Caco-2 (cell line): ENCODE data around the gene SENP7. TPM values are rescaled to one million over a fixed set of nuclear protein-coding genes. Genes with fewer than 3 reads are reported as not detected.
A peak's percentile ranks its signal among the peaks of the same experiment; 100 is the strongest.
"Not testable (repeated sequence)": the region's sequence is repeated elsewhere in the genome, so short reads cannot be mapped to it uniquely, and the experiment has no call there.

Experiments used
- BruUV-seq: library from RNA; stranded (reverse); fragments of 400-500 nt; replicated peaks from 2 replicates; lab custom pipeline; 2021; lab: Mats Ljungman, UMichigan
- CTCF ChIA-PET: fragments of 300-600 bp; sonication (Branson Sonifier 250); formaldehyde crosslinking; loops from one replicate; lab custom pipeline; 2022; ENCODE audit warnings: antibody characterized with exemption; lab: Charles Lee
- POLR2A ChIA-PET: fragments of 300-600 bp; sonication (Branson Sonifier 250); formaldehyde crosslinking; loops from one replicate; lab custom pipeline; 2022; ENCODE audit warnings: antibody characterized with exemption; lab: Charles Lee
- DNase-seq, 2 experiments: peaks; one replicate each; pipeline versions ENCODE4 v3.0.0 to v3.0.0-alpha.2; 2020 to 2022
- H3K27me3 ChIP-seq: replicated peaks from 2 replicates; pipeline ENCODE4 v1.6.0; 2011; ENCODE audit warnings: low read length; ENCODE audit not compliant: control insufficient read depth, insufficient read depth
- H3K36me3 ChIP-seq: 2 replicates; pipeline ENCODE4 v1.5.1; 2011; ENCODE audit warnings: low read length; ENCODE audit not compliant: control insufficient read depth, insufficient read depth
- H3K4me1 ChIP-seq: fragments of 250-450 bp; sonication (Bioruptor Pico); 2 replicates; pipeline ENCODE4 v1.5.1; 2020; ENCODE audit warnings: mild to moderate bottlenecking
- H3K4me3 ChIP-seq: 2 replicates; pipeline ENCODE4 v1.5.1; 2011; ENCODE audit warnings: low read depth, mild to moderate bottlenecking, control low read depth, low read length
- H3K9me3 ChIP-seq: fragments of 250-450 bp; sonication (Bioruptor Pico); 2 replicates; pipeline ENCODE4 v1.5.1; 2020; ENCODE audit warnings: mild to moderate bottlenecking, moderate library complexity
- H3K27ac Mint-ChIP-seq: one replicate; pipeline ENCODE4 v1.8.0; 2022; ENCODE audit warnings: mixed read lengths; ENCODE audit not compliant: unreplicated experiment
- H3K27me3 Mint-ChIP-seq: one replicate; pipeline ENCODE4 v1.8.0; 2022; ENCODE audit warnings: mixed read lengths; ENCODE audit not compliant: insufficient read depth, unreplicated experiment
- H3K36me3 Mint-ChIP-seq: one replicate; pipeline ENCODE4 v1.8.0; 2022; ENCODE audit warnings: mild to moderate bottlenecking, mixed read lengths; ENCODE audit not compliant: insufficient read depth, unreplicated experiment
- H3K4me1 Mint-ChIP-seq: one replicate; pipeline ENCODE4 v1.8.0; 2022; ENCODE audit warnings: low read depth, mixed read lengths; ENCODE audit not compliant: unreplicated experiment
- H3K4me3 Mint-ChIP-seq: one replicate; pipeline ENCODE4 v1.8.0; 2022; ENCODE audit warnings: mild to moderate bottlenecking, moderate library complexity, mixed read lengths; ENCODE audit not compliant: unreplicated experiment
- H3K9me3 Mint-ChIP-seq: one replicate; pipeline ENCODE4 v1.8.0; 2022; ENCODE audit warnings: mixed read lengths; ENCODE audit not compliant: unreplicated experiment
- CTCF ChIP-seq, 2 experiments: fragments of 200-600 bp in 1 of 2; IDR thresholded peaks; 1 replicate in 1 of 2; 2 replicates in 1 of 2; pipeline versions ENCODE4 v1.5.1 to v1.8.0; 2011 to 2022; ENCODE audit warnings: antibody characterized with exemption in 1 of 2, control low read depth in 1 of 2, inconsistent platforms in 1 of 2, low read depth in 1 of 2, low read length in 1 of 2, mild to moderate bottlenecking in 1 of 2, moderate library complexity in 1 of 2; ENCODE audit not compliant: insufficient read depth in 1 of 2, severe bottlenecking in 1 of 2, unreplicated experiment in 1 of 2
- intact Hi-C: fragments of 100-400 bp; cut with micrococcal nuclease; formaldehyde crosslinking; loops from one replicate; pipeline ENCODE4 v1.10.0; 2022; ENCODE audit not compliant: unreplicated experiment
- total RNA-seq: library from RNA; stranded (reverse); gene quantifications from 2 replicates; pipeline ENCODE4 v1.2.3, GENCODE V29; 2022

Gene SENP7
- total RNA-seq, 1 experiment from 2014 or later: 8.5 TPM

GRCh38 chr3:101312545-101312944 lies 200.5 kb downstream of the SENP7 start:
- Mint-ChIP-seq H3K4me1 (peaks cover 7% of the 10 kb centered on the region), H3K36me3 (no peaks in the 10 kb centered on the region), H3K9me3 (peaks cover 17% of the 10 kb centered on the region), H3K4me3 (no peak overlapping the region), H3K27me3 (no peaks in the 10 kb centered on the region), H3K27ac (no peak overlapping the region)
- TF ChIP-seq CTCF (IDR thresholded peaks at IDR 0.05; ENCODE audit: insufficient read depth in 1 of 2, low read depth in 1 of 2, low read length in 1 of 2, severe bottlenecking in 1 of 2, unreplicated experiment in 1 of 2): no peak
- POLR2A ChIA-PET: no interaction called here
- no peak for DNase-seq
- peaks cover 9% of the 10 kb centered on the region for H3K9me3 ChIP-seq
- H3K4me1 ChIP-seq: no peaks in the 10 kb centered on the region
- H3K4me3 ChIP-seq: no peak overlapping the region
- intact Hi-C loops: no loop called here
- CTCF ChIA-PET: no interaction called here
- BruUV-seq: no TSS peak
- H3K27me3 ChIP-seq: no peaks in the 10 kb centered on the region
- H3K36me3 ChIP-seq: no peaks in the 10 kb centered on the region

GRCh38 chr3:101311676-101312075 lies 201.3 kb downstream of the SENP7 start:
- intact Hi-C loops: no loop called here
- no peak overlapping the region for H3K4me3 Mint-ChIP-seq

GRCh38 chr3:101310978-101311375 lies 202.0 kb downstream of the SENP7 start:
- CTCF ChIA-PET: no interaction called here

More at GRCh38 chr3:101311676-101312075, 201.3 kb downstream of the SENP7 start:
- no peaks in the 10 kb centered on the region for H3K4me1 ChIP-seq
- POLR2A ChIA-PET: no interaction called here
- Mint-ChIP-seq H3K36me3 (no peaks in the 10 kb centered on the region), H3K9me3 (peaks cover 22% of the 10 kb centered on the region), H3K27ac (no peak overlapping the region), H3K27me3 (no peaks in the 10 kb centered on the region), H3K4me1 (peaks cover 7% of the 10 kb centered on the region)
- peaks cover 9% of the 10 kb centered on the region for H3K9me3 ChIP-seq
- H3K27me3 ChIP-seq: no peaks in the 10 kb centered on the region
- no peaks in the 10 kb centered on the region for H3K36me3 ChIP-seq
- H3K4me3 ChIP-seq: no peak overlapping the region
- CTCF ChIA-PET: no interaction called here
- BruUV-seq: no TSS peak
- no peak for DNase-seq
- TF ChIP-seq CTCF (IDR thresholded peaks at IDR 0.05; ENCODE audit: insufficient read depth in 1 of 2, low read depth in 1 of 2, low read length in 1 of 2, severe bottlenecking in 1 of 2, unreplicated experiment in 1 of 2): no peak

GRCh38 chr3:101308147-101308772 lies 204.8 kb downstream of the SENP7 start:
- BruUV-seq, H3K4me1 ChIP-seq, H3K4me3 ChIP-seq, H3K36me3 ChIP-seq, H3K4me1 Mint-ChIP-seq, H3K27me3 ChIP-seq, intact Hi-C loops, H3K36me3 Mint-ChIP-seq, H3K4me3 Mint-ChIP-seq, H3K27me3 Mint-ChIP-seq, POLR2A ChIA-PET, H3K27ac Mint-ChIP-seq, CTCF ChIA-PET: not testable (repeated sequence)
- peak in 1 of 2 experiments; percentile 1 for DNase-seq
- H3K9me3 ChIP-seq: peaks cover 12% of the 10 kb centered on the region
- peaks cover 22% of the 10 kb centered on the region for H3K9me3 Mint-ChIP-seq

More at GRCh38 chr3:101310978-101311375, 202.0 kb downstream of the SENP7 start:
- no peak overlapping the region for H3K4me3 ChIP-seq
- H3K9me3 ChIP-seq: peaks cover 12% of the 10 kb centered on the region
- TF ChIP-seq CTCF (IDR thresholded peaks at IDR 0.05; ENCODE audit: insufficient read depth in 1 of 2, low read depth in 1 of 2, low read length in 1 of 2, severe bottlenecking in 1 of 2, unreplicated experiment in 1 of 2): no peak
- peaks cover 22% of the 10 kb centered on the region for H3K9me3 Mint-ChIP-seq
- no peak for DNase-seq
- H3K36me3 ChIP-seq: no peaks in the 10 kb centered on the region
- H3K36me3 Mint-ChIP-seq: no peaks in the 10 kb centered on the region
- no peak overlapping the region for H3K27ac Mint-ChIP-seq
- H3K27me3 ChIP-seq: no peaks in the 10 kb centered on the region
- H3K4me3 Mint-ChIP-seq: no peak overlapping the region
- intact Hi-C loops: no loop called here
- POLR2A ChIA-PET: no interaction called here
- BruUV-seq: no TSS peak
- H3K4me1 ChIP-seq: no peaks in the 10 kb centered on the region
- peaks cover 7% of the 10 kb centered on the region for H3K4me1 Mint-ChIP-seq
- H3K27me3 Mint-ChIP-seq: no peaks in the 10 kb centered on the region
